ENCODE data around the gene WDR35. TPM values are rescaled to one million over a fixed set of nuclear protein-coding genes. Genes with fewer than 3 reads are reported as not detected.

The WDR35 gene
- total RNA-seq, 1 experiment from 2014 or later = 16.7 TPM

DNA sequence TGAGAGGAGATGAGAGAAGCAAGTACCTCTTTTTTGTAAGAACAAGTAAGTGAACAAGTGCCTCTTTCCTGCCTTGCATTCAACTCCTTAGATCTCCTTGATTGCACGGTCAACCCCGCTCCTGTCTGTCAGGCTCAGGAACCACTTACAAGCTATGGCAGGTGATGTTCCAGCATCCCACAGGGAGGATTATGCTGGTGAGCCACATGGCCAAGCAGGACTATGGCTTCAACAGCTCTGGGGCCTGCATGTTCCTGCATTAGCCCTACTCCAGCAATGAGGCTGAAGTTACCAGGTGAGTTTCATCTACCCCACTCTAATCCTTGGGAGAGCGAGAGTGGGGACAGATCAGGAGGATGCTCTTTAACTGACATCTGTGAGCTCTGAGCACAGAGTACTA is 117.6 kb downstream of the WDR35 start:
- Mint-ChIP-seq H3K4me1 (peaks cover 4 to 12% of the 10 kb centered on the region in 2 experiments), H3K36me3 (ENCODE audit: insufficient read depth in 1 of 3, low read depth in 3 of 3) (no peaks in the 10 kb centered on the region; a peak in 1 of 7 replicates), H3K27ac (no peak overlapping the region), H3K9me3 (no peaks in the 10 kb centered on the region), H3K27me3 (ENCODE audit: low read depth) (peaks cover 40% of the 10 kb centered on the region), H3K4me3 (no peak overlapping the region)
- WGBS (ENCODE audit: extremely low coverage, insufficient read length, low lambda C conversion rate) = no CpG with 5 or more reads among the region's 3 CpGs
- Histone ChIP-seq H3K23ac (ENCODE audit: insufficient read length, low read depth, low read length) (no peak overlapping the region), H4K8ac (replicated peaks; ENCODE audit: insufficient read length, low read depth, low read length) (no peak overlapping the region), H3K4ac (ENCODE audit: low read depth, low read length) (no peak overlapping the region), H4K91ac (ENCODE audit: insufficient read length, low read depth, low read length) (no peak overlapping the region), H3K23me2 (ENCODE audit: insufficient read length, low read depth, low read length, poor library complexity, severe bottlenecking) (peaks cover 8% of the 10 kb centered on the region), H3K56ac (ENCODE audit: insufficient read length, low read depth, low read length) (no peak overlapping the region), H2BK15ac (ENCODE audit: low read depth, low read length) (no peak overlapping the region), H3K79me1 (ENCODE audit: insufficient read depth, low read depth, low read length, poor library complexity, severe bottlenecking) (no peaks in the 10 kb centered on the region), H4K5ac (ENCODE audit: insufficient read length, low read depth, low read length) (no peak overlapping the region), H2BK20ac (ENCODE audit: low read depth, low read length, poor library complexity, severe bottlenecking) (no peak overlapping the region), H3K9ac (ENCODE audit: extremely low read depth, insufficient read length, low read length) (no peak overlapping the region), H3K9me3 (ENCODE audit: control insufficient read depth, low read depth, low read length) (no peaks in the 10 kb centered on the region), H3K4me2 (ENCODE audit: insufficient read depth, insufficient read length, low read length) (no peak overlapping the region), H2BK5ac (ENCODE audit: insufficient read length, low read length) (no peak overlapping the region), H4K20me1 (ENCODE audit: control insufficient read depth, insufficient read depth, insufficient read length) (no peaks in the 10 kb centered on the region), H2BK12ac (ENCODE audit: insufficient read length, low read depth, low read length) (no peak overlapping the region), H3K18ac (ENCODE audit: insufficient read length, low read depth, low read length) (no peak overlapping the region), H2AFZ (ENCODE audit: low read length) (no peak overlapping the region), H3K4me1 (ENCODE audit: insufficient read depth, low read length) (no peaks in the 10 kb centered on the region), H3K27ac (ENCODE audit: insufficient read length, low read depth, low read length) (no peak overlapping the region), H3K27me3 (ENCODE audit: insufficient read depth, low read length) (peaks cover 5% of the 10 kb centered on the region; the same call in 1 of the 2 replicates), H3T11ph (ENCODE audit: low read length) (no peak overlapping the region), H2BK120ac (ENCODE audit: low read depth, low read length, poor library complexity, severe bottlenecking) (no peak overlapping the region), H3K79me2 (ENCODE audit: insufficient read depth, low read length) (no peaks in the 10 kb centered on the region), H2AK5ac (ENCODE audit: insufficient read length, low read length) (no peak overlapping the region), H3K14ac (ENCODE audit: insufficient read depth, low read length) (no peak overlapping the region)
- no peak for DNase-seq
- TF ChIP-seq CTCF (conservative IDR thresholded peaks at IDR 0.05) = no peak

Measured in H9 (cell line).